IMR-90 (cell line): ENCODE results near the gene NENF. TPM values are rescaled to one million over a fixed set of nuclear protein-coding genes. Genes with fewer than 3 reads are reported as not detected.

ENCODE experiments used
- ATAC-seq: fragments of 200-7000 bp; cut with Tn5 transposase; 2 replicates; pipeline ENCODE4 v1.9.1; 2020; ENCODE audit warnings: low read depth, mild to moderate bottlenecking, moderate library complexity
- BruUV-seq: library from RNA; stranded (reverse); fragments of 400-500 nt; replicated peaks from 2 replicates; lab custom pipeline; 2021; lab: Mats Ljungman, UMichigan
- CTCF ChIA-PET: fragments of 300-600 bp; formaldehyde crosslinking; extraction: SDS; loops from one replicate; lab custom pipeline; 2021; ENCODE audit warnings: antibody characterized with exemption; lab: Yijun Ruan, JAX
- POLR2A ChIA-PET: fragments of 300-600 bp; sonication (Branson Sonifier 250); formaldehyde crosslinking; loops from one replicate; lab custom pipeline; 2022; ENCODE audit warnings: antibody characterized with exemption; ENCODE audit not compliant: unreplicated experiment; lab: Charles Lee
- DNase-seq: peaks from one replicate; pipeline ENCODE4 v3.0.0; 2013
- H2AFZ ChIP-seq: replicated peaks from 2 replicates; pipeline ENCODE3; 2013; ENCODE audit warnings: low read length, mild to moderate bottlenecking; ENCODE audit not compliant: poor library complexity
- H2AK5ac ChIP-seq: 2 replicates; pipeline ENCODE4 v1.6.1; 2013; ENCODE audit warnings: low read depth, low read length, inconsistent platforms
- H2AK9ac ChIP-seq: replicated peaks from 2 replicates; pipeline ENCODE3; 2013; ENCODE audit warnings: mild to moderate bottlenecking, low read depth, low read length, moderate library complexity; ENCODE audit not compliant: poor library complexity
- H2BK120ac ChIP-seq: 2 replicates; pipeline ENCODE4 v1.6.1; 2013; ENCODE audit warnings: low read depth, low read length, inconsistent platforms
- H2BK15ac ChIP-seq: 3 replicates; pipeline ENCODE4 v1.6.1; 2013; ENCODE audit warnings: low read depth, low read length, inconsistent platforms
- H2BK20ac ChIP-seq: 2 replicates; pipeline ENCODE4 v1.6.1; 2013; ENCODE audit warnings: low read depth, mild to moderate bottlenecking, inconsistent platforms, low read length, moderate library complexity
- H2BK5ac ChIP-seq: 2 replicates; pipeline ENCODE4 v1.6.1; 2013; ENCODE audit warnings: mild to moderate bottlenecking, low read depth, low read length, inconsistent platforms; ENCODE audit not compliant: poor library complexity, severe bottlenecking
- H3K14ac ChIP-seq: replicated peaks from 2 replicates; pipeline ENCODE4 v1.6.1; 2013; ENCODE audit warnings: low read depth, low read length, inconsistent platforms
- H3K18ac ChIP-seq: 2 replicates; pipeline ENCODE4 v1.6.1; 2013; ENCODE audit warnings: low read depth, low read length, control low read depth
- H3K23ac ChIP-seq: 2 replicates; pipeline ENCODE4 v1.6.1; 2013; ENCODE audit warnings: low read depth, low read length, inconsistent platforms
- H3K27ac ChIP-seq: 2 replicates; pipeline ENCODE4 v1.5.1; 2013; ENCODE audit warnings: mild to moderate bottlenecking, control low read depth, low read length; ENCODE audit not compliant: insufficient read depth
- H3K27me3 ChIP-seq: 2 replicates; pipeline ENCODE4 v1.6.1; 2013; ENCODE audit warnings: low read length; ENCODE audit not compliant: control insufficient read depth, insufficient read depth
- H3K36me3 ChIP-seq: 2 replicates; pipeline ENCODE4 v1.6.1; 2013; ENCODE audit warnings: low read length, mixed read lengths; ENCODE audit not compliant: control insufficient read depth, insufficient read depth
- H3K4ac ChIP-seq: 2 replicates; pipeline ENCODE4 v1.6.1; 2013; ENCODE audit warnings: low read depth, low read length, inconsistent platforms
- H3K4me1 ChIP-seq: 2 replicates; pipeline ENCODE4 v1.6.1; 2013; ENCODE audit warnings: low read length, mixed read lengths; ENCODE audit not compliant: control insufficient read depth, insufficient read depth
- H3K4me2 ChIP-seq: 2 replicates; pipeline ENCODE4 v1.6.1; 2013; ENCODE audit warnings: low read depth, mild to moderate bottlenecking, control low read depth, low read length, moderate library complexity
- H3K4me3 ChIP-seq: 2 replicates; pipeline ENCODE4 v1.5.1; 2013; ENCODE audit warnings: low read depth, mild to moderate bottlenecking, control low read depth, low read length, moderate library complexity; ENCODE audit not compliant: insufficient read depth
- H3K56ac ChIP-seq: 2 replicates; pipeline ENCODE4 v1.6.1; 2013; ENCODE audit warnings: low read length, inconsistent platforms; ENCODE audit not compliant: insufficient read depth; ENCODE audit errors: extremely low read depth
- H3K79me1 ChIP-seq, 2 experiments: 2 replicates each; pipeline ENCODE4 v1.6.1; 2013; ENCODE audit warnings: low read length in 2 of 2, inconsistent platforms in 1 of 2, low read depth in 1 of 2
- H3K9ac ChIP-seq: 2 replicates; pipeline ENCODE4 v1.6.1; 2013; ENCODE audit warnings: low read depth, low read length, control low read depth
- H3K9me1 ChIP-seq: 2 replicates; pipeline ENCODE4 v1.6.1; 2013; ENCODE audit warnings: low read length, inconsistent platforms; ENCODE audit not compliant: insufficient read depth
- H3K9me3 ChIP-seq: 2 replicates; pipeline ENCODE4 v1.6.1; 2013; ENCODE audit warnings: low read length; ENCODE audit not compliant: control insufficient read depth, insufficient read depth
- H4K20me1 ChIP-seq: 2 replicates; pipeline ENCODE4 v1.6.1; 2013; ENCODE audit warnings: low read length, inconsistent platforms; ENCODE audit not compliant: insufficient read depth
- H4K5ac ChIP-seq: 2 replicates; pipeline ENCODE4 v1.6.1; 2013; ENCODE audit warnings: mild to moderate bottlenecking, low read depth, low read length, control low read depth
- H4K8ac ChIP-seq, 2 experiments: 2 replicates each; pipeline ENCODE4 v1.6.1; 2013; ENCODE audit warnings: low read depth in 2 of 2, low read length in 2 of 2, control low read depth in 1 of 2, inconsistent platforms in 1 of 2
- H4K91ac ChIP-seq: 2 replicates; pipeline ENCODE4 v1.6.1; 2013; ENCODE audit warnings: low read depth, low read length, inconsistent platforms; ENCODE audit not compliant: insufficient read depth
- CEBPB ChIP-seq: IDR thresholded peaks from 2 replicates; pipeline ENCODE4 v1.6.1; 2012; ENCODE audit warnings: low read depth, low read length, improper control_type of control experiment
- FOS ChIP-seq: fragments of 150-350 bp; IDR thresholded peaks from 2 replicates; pipeline ENCODE4 v1.6.1; 2016; ENCODE audit warnings: low read depth, low read length
- MAFK ChIP-seq: IDR thresholded peaks from 2 replicates; pipeline ENCODE4 v1.6.1; 2012; ENCODE audit warnings: low read depth, low read length, improper control_type of control experiment
- MXI1 ChIP-seq: IDR thresholded peaks from 2 replicates; pipeline ENCODE4 v1.6.1; 2012; ENCODE audit warnings: low read depth, mild to moderate bottlenecking, low read length, moderate library complexity, borderline replicate concordance
- NFE2L2 ChIP-seq: fragments of 150-350 bp; IDR thresholded peaks from 2 replicates; pipeline ENCODE4 v1.6.1; 2016; ENCODE audit warnings: low read depth, mild to moderate bottlenecking, low read length
- SMC3 ChIP-seq: fragments of 150-350 bp; IDR thresholded peaks from 2 replicates; pipeline ENCODE4 v1.6.1; 2016; ENCODE audit warnings: low read depth, mild to moderate bottlenecking, antibody characterized with exemption, low read length, moderate library complexity
- whole genome bisulfite sequencing, 2 experiments: methylation state at CpG; one replicate each; pipeline versions ENCODE4 v1.1.5 to v1.1.7; 2013; ENCODE audit warnings: missing lambda C conversion rate in 2 of 2; ENCODE audit not compliant: insufficient read length in 1 of 2; ENCODE audit errors: extremely low coverage in 2 of 2; 5-methylcytosine and 5-hydroxymethylcytosine counted together
- dilution Hi-C: fragments of 300-500 bp; cut with HindIII; formaldehyde crosslinking; loops from one replicate; pipeline ENCODE4 v1.14.3; 2018; ENCODE audit warnings: low sequenced_read_pairs; ENCODE audit not compliant: unreplicated experiment
- in situ Hi-C: fragments of 300-500 bp; cut with MboI; formaldehyde crosslinking; loops from 3 replicates; pipeline ENCODE4 v1.14.3; 2019; ENCODE audit warnings: low sequenced_read_pairs, inconsistent platforms, mixed read lengths
- intact Hi-C: fragments of 100-400 bp; cut with micrococcal nuclease; formaldehyde crosslinking; loops from 2 replicates; pipeline ENCODE4 v1.10.0; 2022
- polyA plus RNA-seq, 3 experiments: library from polyadenylated mRNA; depleted of rRNA; stranded (reverse); fragments of >200 nt; gene quantifications; 2 replicates each; pipeline ENCODE4 v1.2.3, GENCODE V29; 2012; ENCODE audit warnings: low replicate concordance in 1 of 3
- total RNA-seq: library from RNA; depleted of rRNA; stranded (reverse); fragments of >200 nt; gene quantifications from 2 replicates; pipeline ENCODE4 v1.2.3, GENCODE V29; 2012

Gene NENF
- total and polyA plus RNA-seq, 2 of the 4 experiments (the other 2 are of a cell fraction) = 16.0 to 40.4 TPM

DNA sequence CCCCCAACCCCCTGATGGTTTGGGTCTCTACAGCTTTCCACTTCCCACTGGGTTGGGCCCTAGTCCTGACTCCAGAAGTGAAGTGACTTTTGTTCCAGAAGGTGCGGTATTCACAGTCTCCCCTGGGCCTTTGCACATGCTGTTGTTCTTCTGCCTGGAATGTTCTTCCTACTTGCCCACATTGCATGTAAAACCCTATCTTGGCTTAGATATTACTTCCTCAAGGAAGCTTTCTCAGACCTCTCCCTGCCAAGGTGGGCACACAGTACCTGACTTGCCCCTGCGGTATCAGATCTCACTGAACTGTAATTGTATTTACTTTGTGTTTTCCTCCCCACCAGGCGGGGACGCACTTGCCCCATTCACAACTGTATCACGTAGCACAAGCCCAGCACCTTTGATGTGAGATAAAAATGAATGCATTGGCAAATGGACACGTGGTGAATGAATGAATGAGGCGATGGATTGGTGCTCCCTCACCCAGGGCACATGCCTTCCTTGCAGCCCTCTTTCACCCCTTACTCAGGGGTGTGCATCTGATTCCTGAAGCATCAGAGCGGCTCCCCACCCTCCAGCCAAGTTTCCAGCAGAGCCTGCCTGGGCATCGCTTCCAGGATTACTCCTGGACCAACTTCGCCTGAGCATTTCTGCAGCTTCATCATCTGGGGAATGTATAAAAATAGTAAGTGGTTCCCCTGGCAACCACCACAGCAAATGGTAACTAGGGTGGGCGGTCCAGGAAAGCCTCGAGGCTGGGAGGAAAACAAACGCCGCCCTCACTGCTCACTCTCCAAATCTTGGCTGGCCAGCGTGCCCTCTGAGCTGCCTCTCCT lies 19.8 kb downstream of the NENF start:
- no peaks in the 10 kb centered on the region for H4K20me1 ChIP-seq
- peak; percentile 84 for DNase-seq
- H2BK5ac ChIP-seq = no peak overlapping the region
- H4K8ac ChIP-seq = no peak overlapping the region
- no peak overlapping the region for H3K4me3 ChIP-seq
- no peak overlapping the region for H3K14ac ChIP-seq
- H3K56ac ChIP-seq = no peak overlapping the region
- 0 out of 2 replicates have a peak overlapping the region, but pooled peaks have one; percentile 24 for H2AK5ac ChIP-seq
- H3K27me3 ChIP-seq = no peaks in the 10 kb centered on the region
- no peak overlapping the region for H3K23ac ChIP-seq
- no peaks in the 10 kb centered on the region for H3K9me1 ChIP-seq
- no peaks in the 10 kb centered on the region for H3K9me3 ChIP-seq
- H4K5ac ChIP-seq = no peak overlapping the region
- BruUV-seq = no TSS peak
- no peak overlapping the region for H3K4me2 ChIP-seq
- WGBS, 2 experiments = 0% methylated on average over 1 of the region's 15 CpGs; no CpG with 5 or more reads in 1 of the 2 experiments
- intact Hi-C loops (no loop called here), dilution Hi-C loops (no loop called here), in situ Hi-C loops (loop anchor here (10.0 kb wide), 2 partner anchors 158 to 768 kb away; no protein-coding TSS in a partner anchor)
- no peak overlapping the region for H2BK20ac ChIP-seq
- H3K4ac ChIP-seq = no peak overlapping the region
- peak overlapping the region; percentile 17 for H2AK9ac ChIP-seq
- peak overlapping the region; percentile 29 for H2AFZ ChIP-seq
- POLR2A ChIA-PET = interaction anchor here (0.7 kb wide), 1 partner anchor 156 kb away, joined by 6 read pairs; the partner anchor contains the start of gene ATF3
- no peak overlapping the region for H2BK15ac ChIP-seq
- peak; percentile 79 for ATAC-seq
- CTCF ChIA-PET = no interaction called here
- H3K79me1 ChIP-seq = no peaks in the 10 kb centered on the region
- H3K36me3 ChIP-seq = peaks cover under 1% of the 10 kb centered on the region; the same call in 1 of the 2 replicates
- no peak overlapping the region for H3K9ac ChIP-seq
- no peak overlapping the region for H3K27ac ChIP-seq
- no peak overlapping the region for H3K18ac ChIP-seq
- TF ChIP-seq MXI1 = peak; percentile 52; the same call in 1 of the 2 replicates
- no peak for TF ChIP-seq FOS
- peak; percentile 57 for TF ChIP-seq MAFK
- TF ChIP-seq CEBPB = no peak
- TF ChIP-seq NFE2L2 = peak; percentile 45; the same call in 1 of the 2 replicates
- no peak for TF ChIP-seq SMC3
- H3K4me1 ChIP-seq = peaks cover 4% of the 10 kb centered on the region; the same call in 1 of the 2 replicates
- no peak overlapping the region for H2BK120ac ChIP-seq
- no peak overlapping the region for H4K91ac ChIP-seq
